Neuronal stem cell (in vitro differentiated cells): ENCODE results near the gene CDH13.

Experiments
- DNase-seq: peaks from one replicate; pipeline ENCODE4 v3.0.0-alpha.2; 2013; ENCODE audit warnings: low spot score
- H2AFZ ChIP-seq: one replicate; pipeline ENCODE4 v1.6.1; 2013; ENCODE audit warnings: mild to moderate bottlenecking, low read length, inconsistent platforms
- H2AK5ac ChIP-seq: 2 replicates; pipeline ENCODE4 v1.6.1; 2013; ENCODE audit warnings: low read depth, mild to moderate bottlenecking, inconsistent platforms, low read length, moderate library complexity, mixed read lengths
- H2BK120ac ChIP-seq: 2 replicates; pipeline ENCODE4 v1.6.1; 2013; ENCODE audit warnings: low read depth, mild to moderate bottlenecking, inconsistent platforms, low read length, moderate library complexity, mixed read lengths
- H2BK12ac ChIP-seq: one replicate; pipeline ENCODE4 v1.6.1; 2013; ENCODE audit warnings: low read length, inconsistent platforms
- H2BK15ac ChIP-seq: 2 replicates; pipeline ENCODE4 v1.6.1; 2013; ENCODE audit warnings: mild to moderate bottlenecking, low read length, inconsistent platforms, mixed read lengths
- H2BK5ac ChIP-seq: one replicate; pipeline ENCODE4 v1.6.1; 2013; ENCODE audit warnings: inconsistent platforms, mild to moderate bottlenecking, low read length, moderate library complexity
- H3K14ac ChIP-seq: one replicate; pipeline ENCODE4 v1.6.1; 2013; ENCODE audit warnings: low read length, inconsistent platforms
- H3K18ac ChIP-seq: 2 replicates; pipeline ENCODE4 v1.6.1; 2013; ENCODE audit warnings: low read length, inconsistent platforms
- H3K23ac ChIP-seq: 2 replicates; pipeline ENCODE4 v1.6.1; 2013; ENCODE audit warnings: low read depth, mild to moderate bottlenecking, mixed read lengths, low read length, inconsistent platforms; ENCODE audit not compliant: poor library complexity
- H3K27ac ChIP-seq: replicated peaks from 3 replicates; pipeline ENCODE4 v1.5.1; 2013; ENCODE audit warnings: low read length, inconsistent platforms
- H3K27me3 ChIP-seq, 3 experiments: 2 replicates each; pipeline ENCODE4 v1.6.1; 2013; ENCODE audit warnings: low read length in 3 of 3, mild to moderate bottlenecking in 2 of 3, inconsistent platforms in 1 of 3, low read depth in 1 of 3, mixed read lengths in 1 of 3, moderate library complexity in 1 of 3; ENCODE audit not compliant: control insufficient read depth in 3 of 3, insufficient read depth in 3 of 3
- H3K36me3 ChIP-seq, 2 donors: replicated peaks in 1 of 2; 2 replicates each; pipeline ENCODE4 v1.6.1; 2013; ENCODE audit warnings: low read length in 2 of 2; ENCODE audit not compliant: control insufficient read depth in 2 of 2, insufficient read depth in 2 of 2
- H3K4ac ChIP-seq: 2 replicates; pipeline ENCODE4 v1.6.1; 2013; ENCODE audit warnings: inconsistent platforms, mild to moderate bottlenecking, low read length, moderate library complexity
- H3K4me1 ChIP-seq, 2 donors: 1 replicate in 1 of 2; 2 replicates in 1 of 2; pipeline ENCODE4 v1.6.1; 2013; ENCODE audit warnings: low read length in 2 of 2, low read depth in 1 of 2; ENCODE audit not compliant: control insufficient read depth in 2 of 2, insufficient read depth in 1 of 2
- H3K4me2 ChIP-seq: one replicate; pipeline ENCODE4 v1.6.1; 2013; ENCODE audit warnings: mild to moderate bottlenecking, low read length, inconsistent platforms; ENCODE audit not compliant: insufficient read depth, poor library complexity, severe bottlenecking
- H3K4me3 ChIP-seq, 2 donors: 2 replicates each; pipeline ENCODE4 v1.5.1; 2013; ENCODE audit warnings: low read length in 2 of 2, mild to moderate bottlenecking in 2 of 2, inconsistent platforms in 1 of 2, moderate library complexity in 1 of 2
- H3K79me1 ChIP-seq: one replicate; pipeline ENCODE4 v1.6.1; 2013; ENCODE audit warnings: low read depth, mild to moderate bottlenecking, inconsistent platforms, low read length, moderate library complexity
- H3K9ac ChIP-seq: one replicate; pipeline ENCODE4 v1.6.1; 2013; ENCODE audit warnings: mild to moderate bottlenecking, low read depth, low read length, inconsistent platforms; ENCODE audit not compliant: poor library complexity
- H3K9me3 ChIP-seq, 2 donors: replicated peaks in 1 of 2; 2 replicates each; pipeline versions ENCODE3 to v1.6.1; 2013; ENCODE audit warnings: low read length in 2 of 2, mild to moderate bottlenecking in 2 of 2, inconsistent platforms in 1 of 2, low read depth in 1 of 2, mixed read lengths in 1 of 2, moderate library complexity in 1 of 2; ENCODE audit not compliant: control insufficient read depth in 2 of 2, insufficient read depth in 1 of 2
- H4K8ac ChIP-seq: one replicate; pipeline ENCODE4 v1.6.1; 2013; ENCODE audit warnings: low read depth, mild to moderate bottlenecking, inconsistent platforms, low read length, moderate library complexity
- H4K91ac ChIP-seq: one replicate; pipeline ENCODE4 v1.6.1; 2013; ENCODE audit warnings: low read length, low read depth, mild to moderate bottlenecking, inconsistent platforms; ENCODE audit not compliant: poor library complexity
- WGBS, 2 donors: extraction: QIAGEN DNeasy Blood & Tissue Kit; methylation state at CpG; one replicate each; pipeline ENCODE4 v1.1.7; 2013; ENCODE audit warnings: missing lambda C conversion rate in 2 of 2, mixed read lengths in 1 of 2; ENCODE audit not compliant: insufficient read length in 2 of 2, insufficient replicate concordance in 1 of 2; ENCODE audit errors: extremely low coverage in 2 of 2; 5-methylcytosine and 5-hydroxymethylcytosine counted together

Gene CDH13

GRCh38 chr16:83164816-83165215, 538.0 kb downstream of the CDH13 start:
- no peaks in the 10 kb centered on the region for H3K27me3 ChIP-seq
- no peak overlapping the region for H4K91ac ChIP-seq

GRCh38 chr16:83171396-83171795, 544.6 kb downstream of the CDH13 start:
- Histone ChIP-seq H3K36me3 (no peaks in the 10 kb centered on the region), H3K9me3 (no peaks in the 10 kb centered on the region), H2BK120ac (no peak overlapping the region), H3K27me3 (no peaks in the 10 kb centered on the region), H2BK5ac (no peak overlapping the region), H3K4me1 (no peaks in the 10 kb centered on the region), H3K4ac (no peak overlapping the region), H3K27ac (no peak overlapping the region), H3K9ac (no peak overlapping the region), H3K4me3 (no peak overlapping the region), H2BK15ac (no peak overlapping the region), H3K23ac (no peak overlapping the region), H2AK5ac (no peak overlapping the region), H3K14ac (no peak overlapping the region), H4K91ac (no peak overlapping the region), H4K8ac (no peak overlapping the region), H3K79me1 (no peaks in the 10 kb centered on the region), H2BK12ac (no peak overlapping the region), H2AFZ (no peak overlapping the region), H3K4me2 (no peak overlapping the region), H3K18ac (no peak overlapping the region)
- WGBS, 2 donors: no CpG with 5 or more reads among the region's 3 CpGs
- DNase-seq: no peak

More at GRCh38 chr16:83164816-83165215, 538.0 kb downstream of the CDH13 start:
- H3K36me3 ChIP-seq: no peaks in the 10 kb centered on the region
- no peak overlapping the region for H4K8ac ChIP-seq
- no peak overlapping the region for H3K14ac ChIP-seq
- H3K27ac ChIP-seq: no peak overlapping the region
- H3K23ac ChIP-seq: no peak overlapping the region
- no peak overlapping the region for H2BK12ac ChIP-seq
- H3K4ac ChIP-seq: no peak overlapping the region
- DNase-seq: no peak
- H3K4me2 ChIP-seq: no peak overlapping the region
- H2BK5ac ChIP-seq: no peak overlapping the region
- H2AFZ ChIP-seq: no peak overlapping the region
- H3K9me3 ChIP-seq: no peaks in the 10 kb centered on the region
- H3K4me1 ChIP-seq: no peaks in the 10 kb centered on the region
- no peak overlapping the region for H2AK5ac ChIP-seq
- no CpG with 5 or more reads among the region's 3 CpGs for WGBS, 2 donors
- no peak overlapping the region for H2BK120ac ChIP-seq
- no peak overlapping the region for H3K18ac ChIP-seq
- no peak overlapping the region for H3K4me3 ChIP-seq
- H2BK15ac ChIP-seq: no peak overlapping the region
- no peak overlapping the region for H3K9ac ChIP-seq
- no peaks in the 10 kb centered on the region for H3K79me1 ChIP-seq

- H2BK15ac ChIP-seq: no peak overlapping the region
- H2BK120ac ChIP-seq: no peak overlapping the region
- H3K23ac ChIP-seq: no peak overlapping the region
- H2AFZ ChIP-seq: no peak overlapping the region
- no peak overlapping the region for H2BK12ac ChIP-seq
- H3K4me3 ChIP-seq: no peak overlapping the region
- H2BK5ac ChIP-seq: no peak overlapping the region
- no peak overlapping the region for H2AK5ac ChIP-seq
- H4K91ac ChIP-seq: no peak overlapping the region
- H3K18ac ChIP-seq: no peak overlapping the region
- H3K4ac ChIP-seq: no peak overlapping the region
- H3K9me3 ChIP-seq: no peaks in the 10 kb centered on the region
- H3K27me3 ChIP-seq: no peaks in the 10 kb centered on the region
- DNase-seq: no peak
- H3K36me3 ChIP-seq: no peaks in the 10 kb centered on the region
- H3K4me1 ChIP-seq: no peaks in the 10 kb centered on the region
- no peak overlapping the region for H3K14ac ChIP-seq
- no peak overlapping the region for H3K27ac ChIP-seq
- H3K9ac ChIP-seq: no peak overlapping the region
- no peak overlapping the region for H4K8ac ChIP-seq
- H3K4me2 ChIP-seq: no peak overlapping the region
- H3K79me1 ChIP-seq: no peaks in the 10 kb centered on the region
Measured at GRCh38 chr16:83174671-83175070, 547.9 kb downstream of the CDH13 start.

- Histone ChIP-seq H3K4ac (no peak overlapping the region), H3K27me3 (no peaks in the 10 kb centered on the region), H2BK5ac (no peak overlapping the region), H3K23ac (no peak overlapping the region), H2BK12ac (no peak overlapping the region), H4K8ac (no peak overlapping the region), H4K91ac (no peak overlapping the region), H2AK5ac (no peak overlapping the region), H3K4me1 (no peaks in the 10 kb centered on the region), H3K27ac (no peak overlapping the region), H3K4me2 (no peak overlapping the region), H2AFZ (no peak overlapping the region), H3K36me3 (no peaks in the 10 kb centered on the region), H3K14ac (no peak overlapping the region), H2BK15ac (no peak overlapping the region), H3K4me3 (no peak overlapping the region), H3K79me1 (no peaks in the 10 kb centered on the region), H3K9me3 (no peaks in the 10 kb centered on the region), H3K18ac (no peak overlapping the region), H2BK120ac (no peak overlapping the region), H3K9ac (no peak overlapping the region)
- WGBS, 2 donors: no CpG with 5 or more reads among the region's 4 CpGs
- no peak for DNase-seq
Measured at GRCh38 chr16:83176802-83177201, 550.0 kb downstream of the CDH13 start.
